Dedifferentiated amniotic fluid mesenchymal stem cell (primary cell): ENCODE results near the gene CPD.

Source experiments
- DNase-seq: peaks from one replicate; pipeline ENCODE4 v3.0.0-alpha.2; 2016; ENCODE audit errors: extremely low spot score

The CPD gene

GRCh38 chr17:30505868-30506417 is 127.2 kb downstream of the CPD start:
- DNase-seq, result no peak

GRCh38 chr17:30506481-30506880 is 127.8 kb downstream of the CPD start:
- no peak for DNase-seq

GRCh38 chr17:30513346-30513745 is 134.6 kb downstream of the CPD start:
- no peak for DNase-seq

- no peak for DNase-seq
Measured at GRCh38 chr17:30514895-30515596, 136.3 kb downstream of the CPD start.

GRCh38 chr17:30517786-30518185 is 139.1 kb downstream of the CPD start:
- DNase-seq, result no peak

GRCh38 chr17:30519166-30519565 is 140.4 kb downstream of the CPD start:
- no peak for DNase-seq
